ENCODE data around the gene CDS1.
"Not testable (repeated sequence)": the region's sequence is repeated elsewhere in the genome, so short reads cannot be mapped to it uniquely, and the experiment has no call there.

Gene CDS1

DNA sequence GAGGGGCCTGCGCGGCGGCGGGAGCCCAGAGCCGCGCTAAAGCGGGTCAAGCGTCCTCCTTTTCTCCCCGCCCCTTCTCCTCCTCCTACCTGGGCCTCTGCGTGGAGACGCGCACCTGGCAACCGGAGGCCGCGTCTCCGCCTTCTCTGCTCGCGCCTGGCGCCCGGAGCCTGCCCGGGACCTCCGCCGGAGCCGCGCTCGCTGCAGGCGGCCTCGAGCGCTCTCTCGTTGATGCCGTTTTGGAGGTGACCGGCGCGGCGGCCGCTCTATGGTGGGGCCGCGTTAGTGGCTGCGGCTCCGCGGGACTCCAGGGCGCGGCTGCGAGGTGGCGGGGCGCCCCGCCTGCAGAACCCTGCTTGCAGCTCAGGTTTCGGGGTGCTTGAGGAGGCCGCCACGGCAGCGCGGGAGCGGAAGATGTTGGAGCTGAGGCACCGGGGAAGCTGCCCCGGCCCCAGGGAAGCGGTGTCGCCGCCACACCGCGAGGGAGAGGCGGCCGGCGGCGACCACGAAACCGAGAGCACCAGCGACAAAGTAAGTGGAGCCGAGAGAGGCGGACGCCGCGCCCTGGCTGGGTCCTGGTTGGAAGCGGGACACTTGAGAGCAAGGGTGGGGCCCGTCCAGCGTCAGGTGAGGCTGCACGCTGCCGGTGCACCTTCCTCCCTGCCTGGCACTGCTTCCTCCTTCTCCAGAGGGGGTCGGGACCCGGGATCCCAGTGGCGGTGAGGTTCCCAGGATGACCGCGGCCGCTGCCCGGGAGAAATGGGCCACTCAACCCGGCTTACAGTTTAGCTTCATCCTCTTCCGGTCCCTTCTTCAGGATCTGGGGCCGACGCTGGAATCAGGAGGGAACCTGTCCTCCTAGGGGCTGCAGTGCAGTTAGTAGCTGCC lies at the start of gene CDS1:
CDS1 (plus strand) TSS at position 140 of the 888 bp plus-strand sequence; CDS start at position 415, 275 bp downstream.
- peak; percentile 10 for DNase-seq

DNA sequence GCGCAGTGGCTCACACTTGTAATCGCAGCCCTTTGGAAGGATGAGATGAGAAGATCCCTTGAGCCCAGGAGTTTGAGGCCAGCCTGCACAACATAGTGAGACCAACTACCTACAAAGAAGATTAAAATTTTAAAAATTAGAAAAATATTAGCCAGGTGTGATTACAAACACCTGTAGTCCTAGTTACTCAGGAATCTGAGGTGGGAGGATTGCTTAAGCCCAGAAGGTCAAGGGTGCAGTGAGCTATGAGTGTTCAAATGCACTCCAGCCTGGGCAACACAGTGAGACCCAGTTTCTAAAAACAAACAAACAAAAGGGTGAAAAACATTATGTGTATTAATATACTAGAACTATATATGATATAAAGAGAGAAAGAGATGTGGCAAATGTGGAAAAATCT lies 47.0 kb upstream of the CDS1 start:
- DNase-seq: no peak

DNA sequence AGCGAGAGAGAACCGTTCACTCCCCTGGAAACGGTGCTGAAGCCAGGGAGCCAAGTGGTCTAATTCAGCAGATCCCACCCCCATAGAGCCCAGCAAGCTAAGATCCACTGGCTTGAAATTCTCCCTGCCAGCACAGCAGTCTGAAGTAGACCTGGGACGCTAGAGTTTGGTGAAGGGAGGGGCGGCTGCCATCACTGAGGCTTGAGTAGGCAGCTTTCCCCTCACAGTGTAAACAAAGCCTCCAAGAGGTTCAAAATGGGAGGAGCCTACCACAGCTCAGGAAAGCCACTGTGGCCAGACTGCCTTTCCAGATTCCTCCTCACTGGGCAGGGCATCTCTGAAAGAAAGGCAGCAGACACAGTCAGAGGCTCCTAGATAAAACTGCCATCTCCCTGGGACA lies 37.8 kb upstream of the CDS1 start:
- DNase-seq: no peak

DNA sequence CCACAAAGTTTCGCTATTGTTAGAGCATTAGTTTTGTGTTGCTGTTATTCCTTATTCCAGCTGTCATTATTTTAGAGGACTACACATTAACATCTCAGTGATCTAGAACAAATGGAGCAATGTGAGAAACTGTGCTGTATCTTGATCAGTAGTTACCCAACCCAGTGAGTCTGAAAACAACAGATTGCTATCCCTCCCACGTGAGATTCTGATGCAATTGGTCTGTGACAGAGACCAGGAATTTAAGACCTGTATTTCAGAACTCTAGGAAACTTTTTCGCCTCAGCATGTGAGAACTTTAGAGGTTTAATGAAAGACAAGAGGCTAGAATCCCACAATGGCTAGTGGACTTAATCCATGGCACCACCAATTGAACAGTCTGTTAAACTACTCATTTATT lies 35.7 kb upstream of the CDS1 start:
- no peak for DNase-seq

DNA sequence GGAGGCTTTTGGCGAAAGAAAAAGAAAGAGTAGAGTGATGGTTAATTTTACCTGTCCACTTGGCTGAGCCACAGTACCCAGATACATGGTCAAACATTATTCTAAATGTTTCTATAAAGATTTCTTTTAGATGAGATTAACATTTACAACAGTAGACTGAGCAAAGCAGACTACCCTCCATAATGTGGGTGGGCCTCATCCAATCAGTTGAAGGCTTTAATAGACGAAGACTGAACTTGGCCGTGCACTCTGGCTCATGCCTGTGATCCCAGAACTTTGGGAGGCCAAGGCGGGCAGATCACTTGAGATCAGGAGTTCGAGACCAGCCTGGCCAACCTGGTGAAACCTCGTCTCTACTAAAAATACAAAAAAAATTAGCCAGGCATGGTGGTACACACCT lies 33.7 kb upstream of the CDS1 start:
- DNase-seq: not testable (repeated sequence)

DNA sequence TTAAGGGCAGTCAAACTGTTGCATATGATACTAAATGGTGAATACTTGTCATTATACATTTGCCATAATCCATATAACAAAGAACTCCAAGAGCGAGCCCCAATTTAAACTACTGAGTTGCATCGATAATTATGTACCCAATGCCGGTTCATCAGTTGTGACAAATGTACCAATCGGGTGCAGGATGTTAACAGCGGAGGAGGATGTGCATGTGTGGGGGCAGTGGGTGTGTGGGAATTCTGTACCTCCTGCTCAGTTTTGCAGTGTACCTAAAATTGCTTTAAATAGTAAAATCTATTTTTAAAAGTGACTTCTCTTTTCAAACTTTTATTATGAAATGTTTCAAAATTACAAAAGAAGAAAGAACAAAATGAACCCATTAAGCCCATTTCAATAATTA lies 20.8 kb upstream of the CDS1 start:
- no peak for DNase-seq

DNA sequence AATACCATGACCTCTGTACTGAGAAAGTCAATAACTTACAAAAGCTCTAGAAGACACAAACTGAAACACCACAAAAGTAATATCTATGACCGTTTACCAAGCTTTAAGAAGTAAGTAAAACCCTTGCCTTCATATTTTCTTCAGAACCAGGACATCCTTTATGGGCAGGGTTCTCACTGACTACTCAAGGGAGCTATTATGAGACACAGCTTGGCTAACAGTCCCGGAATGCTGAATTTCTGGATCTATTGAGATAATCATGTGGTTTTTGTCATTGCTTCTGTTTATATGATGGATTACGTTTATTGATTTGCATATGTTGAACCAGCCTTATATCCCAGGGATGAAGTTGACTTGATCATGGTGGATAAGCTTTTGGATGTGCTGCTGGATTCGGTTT lies 19.9 kb upstream of the CDS1 start:
- no peak for DNase-seq

DNA sequence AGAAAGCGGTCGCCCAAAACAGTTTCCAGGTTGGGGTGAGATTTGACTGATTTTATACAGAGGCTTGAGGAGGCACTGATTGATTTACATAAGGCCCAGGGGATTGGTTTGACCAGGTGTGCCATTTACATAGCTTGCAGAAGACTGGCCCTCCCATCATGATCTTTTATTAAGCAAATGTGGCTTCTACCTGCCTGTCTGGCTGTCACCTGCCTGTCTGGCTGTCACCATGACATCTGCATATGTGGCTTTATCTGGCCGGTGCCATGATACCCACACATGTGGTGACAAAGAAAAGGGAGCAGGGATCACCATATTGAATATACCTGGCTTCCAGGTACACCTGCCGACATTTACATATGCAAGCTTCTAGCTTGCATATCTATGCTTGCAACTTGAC lies 17.0 kb upstream of the CDS1 start:
- no peak for DNase-seq

DNA sequence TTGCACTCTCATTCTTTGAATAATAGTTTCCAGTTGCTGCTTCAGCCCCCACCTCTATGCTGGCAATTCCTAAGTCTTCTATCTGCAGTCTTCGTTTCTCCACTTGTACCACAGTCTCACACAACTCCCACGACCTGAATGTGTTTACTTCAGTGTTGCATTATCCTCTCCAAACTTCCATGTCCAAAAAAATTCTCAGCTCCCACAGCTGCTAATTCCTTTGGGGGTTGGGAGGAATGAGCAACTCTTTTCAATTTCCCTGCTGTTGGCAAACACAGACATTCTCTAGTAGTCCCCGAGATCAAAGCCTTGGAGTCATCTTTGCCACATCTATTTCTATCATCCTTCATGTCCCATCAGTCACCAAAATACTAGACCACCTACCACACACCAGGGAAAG lies 14.4 kb upstream of the CDS1 start:
- no peak for DNase-seq

DNA sequence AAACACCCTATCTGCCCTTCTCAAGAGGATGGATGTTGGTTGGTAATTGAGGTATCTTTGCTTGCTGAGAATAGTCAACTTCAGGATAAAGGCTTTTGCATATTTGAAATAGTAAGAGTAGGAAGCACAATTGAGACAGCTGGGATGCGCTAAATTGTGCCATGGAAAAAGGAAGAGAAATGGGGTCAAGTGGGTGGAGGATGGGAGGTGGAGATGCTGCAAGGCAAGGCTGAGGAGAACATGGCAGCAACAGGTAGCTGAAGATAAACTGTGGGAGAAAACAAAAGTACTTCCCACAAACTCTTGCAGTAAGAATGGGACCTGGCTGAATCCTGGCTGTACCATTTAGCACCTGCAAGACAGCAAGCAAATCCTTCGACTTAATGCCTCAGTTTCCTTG lies 13.9 kb upstream of the CDS1 start:
- no peak for DNase-seq

DNA sequence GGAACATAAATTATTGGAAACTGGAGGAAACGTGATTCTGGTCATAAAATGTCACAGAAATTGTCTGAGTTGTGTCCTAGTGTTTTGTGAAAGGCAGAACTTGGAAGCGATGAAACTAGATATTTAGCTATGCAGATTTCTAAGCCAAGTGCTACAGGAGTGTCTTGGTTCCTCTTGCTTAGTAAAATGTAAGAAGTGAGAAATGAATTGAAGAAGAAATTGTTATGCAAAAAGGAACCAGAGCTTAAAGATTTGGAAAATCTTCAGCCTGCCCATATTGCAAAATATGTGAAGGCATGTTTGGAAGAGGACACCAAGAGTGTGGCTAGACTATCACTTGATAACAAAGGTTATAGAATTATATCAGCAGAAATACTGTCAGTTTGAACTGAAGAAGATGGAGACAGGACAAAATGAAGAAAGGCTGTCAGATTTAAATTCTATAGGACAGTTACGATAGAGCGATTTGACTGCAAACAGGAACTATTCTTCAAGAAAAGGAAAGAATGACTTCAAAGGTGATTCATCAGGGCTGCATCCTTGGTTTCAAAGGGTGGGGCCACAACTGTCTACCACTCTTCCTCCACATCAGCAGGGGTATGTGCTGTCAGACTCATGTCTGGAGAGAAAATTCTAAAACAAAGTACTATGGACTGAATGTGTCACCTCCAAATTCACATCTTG lies 9.4 kb upstream of the CDS1 start:
- peak; percentile 15 for DNase-seq

DNA sequence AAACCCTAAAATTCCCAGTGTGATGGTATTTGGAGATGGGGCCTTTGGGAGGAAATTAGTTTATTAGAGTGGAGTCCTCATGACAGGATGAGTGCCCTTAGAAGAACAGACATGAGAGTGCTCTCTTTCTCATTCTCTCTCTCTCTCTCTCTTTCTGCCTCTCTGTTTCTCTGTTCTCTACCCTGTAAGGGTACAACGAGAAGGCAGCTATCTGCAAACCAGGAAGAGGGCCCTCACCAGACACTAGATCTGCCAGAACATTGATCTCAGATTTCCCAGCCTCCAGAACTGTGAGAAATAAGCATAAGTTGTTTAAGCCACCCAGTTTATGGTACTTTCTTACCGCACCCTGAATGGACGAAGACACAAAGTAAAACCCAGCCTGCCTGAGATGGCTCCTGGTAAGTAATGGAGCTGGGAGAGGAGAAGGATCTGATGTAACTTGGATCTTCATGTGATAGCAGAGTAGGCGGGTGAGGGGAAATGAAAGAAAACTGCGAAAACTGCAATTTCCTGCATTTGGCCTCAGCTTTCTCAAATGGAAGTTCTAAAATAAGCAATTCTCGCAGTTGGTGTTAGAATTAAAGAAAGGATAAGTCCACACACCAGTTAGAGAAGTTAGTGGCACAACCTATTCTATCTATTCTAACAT lies 8.7 kb upstream of the CDS1 start:
- DNase-seq: no peak

DNA sequence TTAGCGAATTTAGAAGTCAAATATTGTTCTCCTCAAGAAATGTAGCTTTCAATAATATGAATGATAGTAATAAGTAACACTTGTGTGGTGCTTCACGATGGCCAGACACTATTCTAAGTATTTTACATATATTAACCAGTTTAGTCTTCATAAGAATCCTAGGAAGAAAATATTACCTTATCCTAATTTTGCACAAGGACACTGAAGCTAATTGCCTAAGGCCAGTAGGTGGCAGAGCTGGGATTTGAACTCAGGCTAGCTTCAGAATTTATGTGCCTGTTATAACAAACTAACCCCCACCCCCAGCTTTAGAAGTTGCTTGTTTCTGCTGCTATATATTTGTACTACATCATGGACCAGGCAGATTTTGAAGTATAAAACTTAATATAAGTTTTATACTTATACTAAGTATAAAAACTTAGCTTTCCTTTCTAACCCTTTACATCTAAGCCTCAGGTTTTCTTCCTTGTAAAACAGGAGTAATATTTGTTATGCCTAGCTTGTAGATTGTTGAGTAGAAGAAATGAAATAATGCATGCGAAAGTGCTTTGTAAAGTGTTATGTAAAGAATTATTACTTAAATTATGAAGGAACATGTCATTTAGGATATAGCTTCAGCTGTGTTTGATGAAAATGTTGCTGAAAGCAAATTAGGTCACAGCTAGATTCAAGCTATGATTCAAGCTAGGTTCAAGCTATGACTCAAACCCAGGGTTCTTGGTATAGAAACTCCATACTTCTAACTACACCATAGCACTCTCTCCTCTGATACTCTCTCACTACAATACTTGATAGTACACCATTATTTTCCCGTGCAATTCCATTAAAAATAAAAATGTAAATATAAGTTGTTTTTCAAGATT lies 4.2 kb upstream of the CDS1 start:
- peak; percentile 7 for DNase-seq

DNA sequence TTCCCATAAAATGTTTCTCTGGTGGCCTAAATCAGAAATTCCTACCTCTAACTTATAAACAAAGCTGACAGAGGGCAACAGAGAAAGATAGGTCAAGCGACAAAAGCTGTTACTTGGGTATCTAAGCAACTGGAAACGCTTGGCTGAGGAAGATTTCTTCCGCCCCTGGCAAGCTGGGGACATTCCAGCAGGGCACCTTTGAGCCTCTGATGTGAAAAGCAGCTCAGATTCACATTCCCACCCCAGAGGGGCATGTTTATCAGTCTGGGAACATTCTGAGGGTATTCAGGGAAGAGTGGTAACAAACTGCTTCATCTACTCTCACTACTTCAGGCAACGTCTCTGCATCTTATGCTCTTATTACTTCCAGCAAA lies 3.5 kb upstream of the CDS1 start:
- no peak for DNase-seq

DNA sequence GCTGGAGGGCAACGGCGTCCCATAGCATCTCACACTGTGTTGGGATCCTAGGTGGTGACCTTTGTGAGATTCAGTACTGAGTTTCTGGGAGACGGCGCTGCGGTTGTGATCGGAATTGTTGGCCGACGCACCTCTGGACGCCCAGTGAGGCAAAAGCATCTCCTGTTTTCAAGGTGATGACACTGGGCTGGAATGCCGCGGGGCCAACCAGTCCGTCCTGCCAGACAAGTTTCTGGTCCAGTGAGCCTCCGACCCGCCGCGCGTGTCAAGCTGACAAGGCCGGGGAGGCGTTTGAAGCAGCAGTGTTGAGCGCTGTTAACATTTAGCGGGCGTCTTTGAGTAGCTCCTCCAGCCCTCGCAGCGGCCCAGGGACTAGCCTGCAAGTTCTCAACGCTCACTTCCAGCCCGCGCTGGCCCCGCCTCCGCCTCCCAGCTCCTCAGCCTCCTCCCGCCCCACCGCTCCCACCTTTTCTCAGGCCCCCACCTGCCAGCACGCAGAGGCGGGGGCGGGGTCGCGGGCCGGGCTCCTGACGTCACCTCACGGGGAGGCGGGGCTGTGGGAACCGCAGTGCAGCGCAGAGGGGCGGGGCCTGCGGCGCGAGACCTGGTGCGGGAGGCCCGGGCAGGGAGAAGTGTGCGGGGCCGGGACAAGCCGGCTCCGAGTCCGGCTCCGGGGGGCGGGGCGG lies 482 bp upstream of the CDS1 start:
- peak; percentile 85 for DNase-seq

DNA sequence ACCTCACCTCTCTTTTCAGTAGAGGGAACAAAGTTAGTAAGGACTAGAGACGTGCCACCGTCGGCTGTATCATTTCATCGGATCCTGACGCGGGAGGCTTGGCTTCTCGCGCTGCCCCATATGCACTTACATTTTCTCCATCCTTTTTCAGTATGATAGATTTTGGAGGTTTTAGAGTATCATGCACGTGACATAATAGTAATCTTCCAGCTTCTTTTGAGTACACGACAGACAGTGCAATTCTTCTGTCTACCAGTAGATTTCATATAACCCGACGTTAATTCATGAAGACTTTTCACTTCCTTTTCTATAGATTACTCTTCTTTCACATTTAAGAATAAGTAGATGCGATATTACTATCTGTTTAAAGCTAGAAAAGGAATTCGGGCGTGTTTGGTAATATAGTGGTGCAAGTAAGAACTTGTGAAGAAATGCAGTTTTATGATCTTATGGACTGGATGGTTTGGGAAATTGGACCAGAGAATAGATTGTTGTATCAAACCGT lies 1.0 kb downstream of the CDS1 start:
- DNase-seq: no peak

DNA sequence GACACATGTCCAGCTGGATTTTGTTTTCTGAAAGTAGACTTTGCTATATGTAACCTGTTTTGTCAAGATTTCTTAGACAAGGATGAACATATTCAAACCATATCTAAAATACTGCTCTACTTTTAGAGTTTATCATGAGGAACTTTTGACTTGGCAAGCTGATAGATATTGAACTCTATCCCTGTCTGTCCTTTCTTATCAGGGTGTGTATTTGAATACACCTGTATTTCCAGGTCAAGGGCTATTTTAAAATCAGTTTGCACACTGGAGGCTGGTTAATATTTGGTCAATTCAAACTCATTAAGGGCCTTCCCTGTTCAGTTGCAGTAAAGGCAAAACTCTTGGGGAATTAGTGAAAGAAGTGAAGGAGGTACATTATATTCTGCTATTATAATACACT lies 2.3 kb downstream of the CDS1 start:
- no peak for DNase-seq

DNA sequence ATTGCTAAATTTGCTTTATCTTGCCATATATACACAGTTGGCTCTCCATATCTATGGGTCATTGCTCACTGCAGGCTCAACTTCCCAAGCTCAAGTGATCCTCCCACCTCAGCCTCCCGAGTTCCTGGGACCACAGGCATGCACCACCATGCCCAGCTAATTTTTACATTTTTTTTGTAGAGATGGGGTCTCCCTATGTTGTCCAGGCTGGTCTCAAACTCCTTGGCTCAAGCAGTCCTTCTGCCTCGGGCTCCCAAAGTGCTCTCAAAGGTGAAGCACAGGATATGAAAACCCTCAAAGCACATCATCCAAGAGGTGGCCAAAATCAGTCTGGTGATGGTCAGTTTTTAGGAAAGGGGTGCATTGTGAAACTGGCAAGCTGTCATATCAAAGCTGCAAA lies 11.8 kb downstream of the CDS1 start:
- no peak for DNase-seq

DNA sequence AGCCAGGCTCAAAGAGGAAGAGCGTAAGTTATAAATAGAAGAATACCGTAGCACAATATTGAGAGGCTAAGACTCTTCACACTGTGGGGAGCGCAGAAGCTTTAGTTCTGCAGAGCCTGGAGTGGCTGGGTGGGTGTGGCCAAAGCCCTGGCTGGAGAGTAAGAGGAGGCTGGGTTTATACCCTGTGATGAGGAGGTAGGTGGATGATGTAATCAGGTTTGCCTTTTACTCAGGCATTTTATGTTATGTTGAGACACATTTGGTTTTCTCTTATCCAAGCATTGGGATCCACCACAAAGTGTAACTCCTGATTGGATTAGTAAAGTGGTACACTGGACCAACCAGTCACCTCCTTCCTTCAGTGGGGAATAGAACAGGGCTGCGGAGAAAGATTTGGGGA lies 13.9 kb downstream of the CDS1 start:
- peak; percentile 8 for DNase-seq

DNA sequence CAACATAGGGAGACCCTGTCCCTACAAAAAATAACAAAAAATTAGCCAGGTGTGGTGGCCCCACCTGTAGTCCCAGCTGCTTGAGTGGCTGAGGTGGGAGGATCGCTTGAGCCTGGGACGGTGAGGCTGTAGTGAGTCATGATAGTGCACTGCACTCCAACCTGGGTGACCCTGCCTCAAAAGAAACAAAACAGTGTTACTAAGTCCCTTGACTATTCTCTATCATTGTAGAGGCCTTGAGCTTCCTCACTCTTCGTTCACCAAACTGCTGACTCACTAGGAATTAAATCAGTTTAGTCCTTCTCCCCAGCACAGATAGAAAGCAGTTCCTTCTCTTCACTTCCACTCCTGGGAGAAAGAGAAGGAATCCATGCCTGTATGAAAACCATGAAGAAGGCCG lies 14.5 kb downstream of the CDS1 start:
- DNase-seq: no peak

DNA sequence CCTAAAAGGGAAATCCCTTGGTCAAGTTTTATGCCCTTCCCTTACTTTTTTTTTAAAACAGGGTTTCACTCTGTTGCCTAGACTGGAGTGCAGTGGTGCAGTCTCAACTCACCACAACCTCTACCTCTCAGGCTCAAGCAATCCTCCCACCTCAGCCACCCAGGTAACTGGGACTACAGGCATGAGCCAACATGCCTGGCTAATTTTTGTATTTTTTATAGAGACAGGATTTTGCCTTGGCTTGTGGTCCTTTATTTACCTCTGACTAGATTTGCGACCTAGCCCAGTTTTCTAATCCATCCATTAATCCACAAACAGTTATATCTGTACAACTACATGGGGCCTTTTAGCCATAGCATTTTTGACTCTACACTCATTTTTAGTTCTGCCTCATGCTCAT lies 23.7 kb downstream of the CDS1 start:
- DNase-seq: no peak

DNA sequence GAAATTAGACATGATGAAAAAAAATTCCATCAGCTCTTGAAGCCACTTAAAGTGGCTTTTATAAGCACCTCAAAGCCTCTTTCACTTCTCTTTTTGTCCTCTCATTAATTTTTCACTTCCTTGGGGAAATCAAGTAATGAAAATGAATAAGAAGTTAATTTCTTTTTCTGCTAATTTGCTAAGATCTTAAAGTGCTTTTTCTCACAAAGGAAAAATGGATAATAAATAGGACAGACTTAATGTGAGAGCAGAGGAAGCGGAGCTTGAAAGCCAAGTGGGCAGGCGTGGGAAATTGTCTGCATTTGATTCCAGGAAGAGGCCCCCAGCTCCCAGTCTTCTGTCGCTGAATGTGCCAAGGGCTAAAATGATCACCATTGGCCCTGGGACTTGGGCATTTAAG lies 28.6 kb downstream of the CDS1 start:
- no peak for DNase-seq
